ENCODE measurements around the gene CCL27.

GRCh38 chr9:34665381-34666250 is 3.2 kb upstream of the CCL27 start:
- TF ChIP-seq SIN3A (IDR thresholded peaks at IDR 0.05; ENCODE audit: borderline replicate concordance, insufficient read depth, low read length) (no peak), POLR2AphosphoS5 (IDR thresholded peaks at IDR 0.05; ENCODE audit: low read depth, low read length) (no peak), TAF1 (IDR thresholded peaks at IDR 0.05; ENCODE audit: borderline replicate concordance, insufficient read depth, low read length) (no peak)
- TF ChIP-seq, protein P1, sequence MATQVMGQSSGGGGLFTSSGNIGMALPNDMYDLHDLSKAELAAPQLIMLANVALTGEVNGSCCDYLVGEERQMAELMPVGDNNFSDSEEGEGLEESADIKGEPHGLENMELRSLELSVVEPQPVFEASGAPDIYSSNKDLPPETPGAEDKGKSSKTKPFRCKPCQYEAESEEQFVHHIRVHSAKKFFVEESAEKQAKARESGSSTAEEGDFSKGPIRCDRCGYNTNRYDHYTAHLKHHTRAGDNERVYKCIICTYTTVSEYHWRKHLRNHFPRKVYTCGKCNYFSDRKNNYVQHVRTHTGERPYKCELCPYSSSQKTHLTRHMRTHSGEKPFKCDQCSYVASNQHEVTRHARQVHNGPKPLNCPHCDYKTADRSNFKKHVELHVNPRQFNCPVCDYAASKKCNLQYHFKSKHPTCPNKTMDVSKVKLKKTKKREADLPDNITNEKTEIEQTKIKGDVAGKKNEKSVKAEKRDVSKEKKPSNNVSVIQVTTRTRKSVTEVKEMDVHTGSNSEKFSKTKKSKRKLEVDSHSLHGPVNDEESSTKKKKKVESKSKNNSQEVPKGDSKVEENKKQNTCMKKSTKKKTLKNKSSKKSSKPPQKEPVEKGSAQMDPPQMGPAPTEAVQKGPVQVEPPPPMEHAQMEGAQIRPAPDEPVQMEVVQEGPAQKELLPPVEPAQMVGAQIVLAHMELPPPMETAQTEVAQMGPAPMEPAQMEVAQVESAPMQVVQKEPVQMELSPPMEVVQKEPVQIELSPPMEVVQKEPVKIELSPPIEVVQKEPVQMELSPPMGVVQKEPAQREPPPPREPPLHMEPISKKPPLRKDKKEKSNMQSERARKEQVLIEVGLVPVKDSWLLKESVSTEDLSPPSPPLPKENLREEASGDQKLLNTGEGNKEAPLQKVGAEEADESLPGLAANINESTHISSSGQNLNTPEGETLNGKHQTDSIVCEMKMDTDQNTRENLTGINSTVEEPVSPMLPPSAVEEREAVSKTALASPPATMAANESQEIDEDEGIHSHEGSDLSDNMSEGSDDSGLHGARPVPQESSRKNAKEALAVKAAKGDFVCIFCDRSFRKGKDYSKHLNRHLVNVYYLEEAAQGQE (IDR thresholded peaks at IDR 0.05; ENCODE audit: insufficient read depth in 1 of 2, low read depth in 2 of 2, low read length in 2 of 2): no peak

Data from PFSK-1 (cell line).